GM23338 (cell line): ENCODE results near the gene SLC39A11. TPM values are rescaled to one million over a fixed set of nuclear protein-coding genes. Genes with fewer than 3 reads are reported as not detected.

Experiments used
- ATAC-seq: fragments of 200-7000 bp; cut with Tn5 transposase; 3 replicates; pipeline ENCODE4 v1.9.1; 2020
- DNase-seq: peaks from one replicate; pipeline ENCODE4 v3.0.0-alpha.2; 2015; ENCODE audit warnings: low spot score
- H2AFZ ChIP-seq: fragments of 200-600 bp; sonication (generic); 2 replicates; pipeline ENCODE4 v1.8.0; 2016; ENCODE audit warnings: antibody characterized with exemption, mild to moderate bottlenecking, moderate library complexity
- H3F3A ChIP-seq: fragments of 200-600 bp; sonication (generic); replicated peaks from 2 replicates; pipeline ENCODE4 v1.8.0; 2017; ENCODE audit warnings: antibody characterized with exemption, mixed run types, low read depth
- H3K27ac ChIP-seq: fragments of 200-600 bp; sonication (generic); 2 replicates; pipeline ENCODE4 v1.6.1; 2016; ENCODE audit warnings: low read depth
- H3K27me3 ChIP-seq: fragments of 200-600 bp; sonication (generic); 2 replicates; pipeline ENCODE4 v1.8.0; 2016; ENCODE audit warnings: mild to moderate bottlenecking, mixed run types, moderate library complexity; ENCODE audit not compliant: insufficient read depth
- H3K36me3 ChIP-seq: fragments of 200-600 bp; sonication (generic); 2 replicates; pipeline ENCODE4 v1.8.0; 2016; ENCODE audit warnings: mild to moderate bottlenecking; ENCODE audit not compliant: insufficient read depth
- H3K4me1 ChIP-seq: fragments of 200-600 bp; sonication (generic); 2 replicates; pipeline ENCODE4 v1.8.0; 2016; ENCODE audit warnings: mild to moderate bottlenecking, moderate library complexity; ENCODE audit not compliant: insufficient read depth
- H3K4me2 ChIP-seq: fragments of 200-600 bp; sonication (generic); 2 replicates; pipeline ENCODE4 v1.7.1; 2017; ENCODE audit warnings: mixed run types
- H3K4me3 ChIP-seq: fragments of 200-600 bp; sonication (generic); 2 replicates; pipeline ENCODE4 v1.6.1; 2016; ENCODE audit warnings: mixed run types
- H3K79me2 ChIP-seq: fragments of 200-600 bp; sonication (generic); replicated peaks from 2 replicates; pipeline ENCODE4 v1.8.0; 2017; ENCODE audit warnings: mild to moderate bottlenecking; ENCODE audit not compliant: insufficient read depth
- H3K9me2 ChIP-seq: fragments of 200-600 bp; sonication (generic); 2 replicates; pipeline ENCODE4 v1.8.0; 2017; ENCODE audit not compliant: insufficient read depth
- H4K20me1 ChIP-seq: fragments of 200-600 bp; sonication (generic); replicated peaks from 2 replicates; pipeline ENCODE4 v1.8.0; 2017; ENCODE audit warnings: mild to moderate bottlenecking; ENCODE audit not compliant: insufficient read depth
- H3K27ac Mint-ChIP-seq: 2 replicates; pipeline ENCODE4 v1.8.0; 2020; ENCODE audit warnings: inconsistent platforms, mild to moderate bottlenecking, moderate library complexity, mixed read lengths
- H3K27me3 Mint-ChIP-seq: 3 replicates; pipeline ENCODE4 v1.8.0; 2022; ENCODE audit warnings: low read depth, mild to moderate bottlenecking, moderate library complexity, mixed read lengths, inconsistent platforms; ENCODE audit not compliant: insufficient read depth, poor library complexity
- H3K36me3 Mint-ChIP-seq: 3 replicates; pipeline ENCODE4 v1.8.0; 2021; ENCODE audit warnings: low read depth, mild to moderate bottlenecking, inconsistent platforms, moderate library complexity, mixed read lengths
- H3K4me1 Mint-ChIP-seq: 3 replicates; pipeline ENCODE4 v1.8.0; 2020; ENCODE audit warnings: mild to moderate bottlenecking, inconsistent platforms, mixed read lengths
- H3K4me3 Mint-ChIP-seq: 3 replicates; pipeline ENCODE4 v1.8.0; 2021; ENCODE audit warnings: moderate library complexity, mild to moderate bottlenecking, inconsistent platforms, mixed read lengths
- H3K9me3 Mint-ChIP-seq: 3 replicates; pipeline ENCODE4 v1.8.0; 2020; ENCODE audit warnings: moderate library complexity, mild to moderate bottlenecking, inconsistent platforms, mixed read lengths
- CREB1 ChIP-seq: fragments of 250-450 bp; sonication (Bioruptor Pico); IDR thresholded peaks from 2 replicates; pipeline ENCODE4 v1.5.0; 2020; ENCODE audit warnings: low read depth, mild to moderate bottlenecking, moderate library complexity
- CTCF ChIP-seq, 2 experiments: fragments of 200-600 bp in 1 of 2; sonication (generic) in 1 of 2; conservative IDR thresholded peaks; 2 replicates each; pipeline versions ENCODE4 v1.5.1 to v1.6.1; 2016 to 2017; ENCODE audit warnings: antibody characterized with exemption in 2 of 2, low read depth in 2 of 2, mild to moderate bottlenecking in 2 of 2, moderate library complexity in 1 of 2
- EZH2 ChIP-seq: fragments of 200-600 bp; sonication (generic); IDR thresholded peaks from one replicate; pipeline ENCODE4 v1.8.0; 2017; ENCODE audit warnings: antibody characterized with exemption, mild to moderate bottlenecking, low read depth; ENCODE audit not compliant: unreplicated experiment
- EZH2phosphoT487 ChIP-seq: fragments of 200-600 bp; sonication (generic); IDR thresholded peaks from one replicate; pipeline ENCODE4 v1.8.1; 2018; ENCODE audit warnings: antibody characterized with exemption; ENCODE audit not compliant: unreplicated experiment
- JUNB ChIP-seq: IDR thresholded peaks from one replicate; pipeline ENCODE4 v1.6.1; 2016; ENCODE audit warnings: antibody characterized with exemption; ENCODE audit not compliant: unreplicated experiment
- POLR2AphosphoS5 ChIP-seq: IDR thresholded peaks from 2 replicates; pipeline ENCODE4 v1.6.1; 2016; ENCODE audit warnings: antibody characterized with exemption, low read depth
- REST ChIP-seq: IDR thresholded peaks from one replicate; pipeline ENCODE4 v1.6.1; 2018; ENCODE audit warnings: antibody characterized with exemption; ENCODE audit not compliant: unreplicated experiment
- ZNF114 ChIP-seq: fragments of 250-450 bp; sonication (Bioruptor Pico); IDR thresholded peaks from 2 replicates; pipeline ENCODE4 v1.5.0; 2020; ENCODE audit warnings: mild to moderate bottlenecking, moderate library complexity
- ZNF331 ChIP-seq: fragments of 250-450 bp; sonication (Bioruptor Pico); IDR thresholded peaks from 2 replicates; pipeline ENCODE4 v1.5.0; 2020; ENCODE audit warnings: low read depth, mild to moderate bottlenecking, moderate library complexity
- polyA plus RNA-seq: library from polyadenylated mRNA; unstranded; fragments of >200 nt; fragmentation: Nextera tagmentation; extraction: Ambion mirVana; gene quantifications from 2 replicates; pipeline ENCODE4 v1.2.1, GENCODE V29; 2016
- total RNA-seq: library from RNA; depleted of rRNA; stranded (reverse); fragments of >200 nt; shearing (Covaris generic); gene quantifications from 2 replicates; pipeline ENCODE4 v1.2.3, GENCODE V29; 2014
- TF ChIP-seq, protein P1 (sequence below): IDR thresholded peaks from 2 replicates; pipeline ENCODE4 v1.6.1; 2016; ENCODE audit warnings: antibody characterized with exemption

The SLC39A11 gene
- total and polyA plus RNA-seq, 2 experiments from 2014 or later, result 10.8 to 18.1 TPM

- TF ChIP-seq ZNF331 (CRISPR knock-in tag) (no peak), CREB1 (no peak), JUNB (no peak), CTCF (conservative IDR thresholded peaks at IDR 0.05; ENCODE audit: low read depth in 2 of 2) (no peak), REST (no peak), EZH2phosphoT487 (no peak), POLR2AphosphoS5 (no peak)
These were observed 368.2 kb downstream of the SLC39A11 start (continued) for GRCh38 chr17:72724267-72724666.

GRCh38 chr17:72723711-72724110, 368.8 kb downstream of the SLC39A11 start:
- Histone ChIP-seq H3K27ac (no peak overlapping the region), H4K20me1 (no peaks in the 10 kb centered on the region), H2AFZ (no peak overlapping the region), H3K4me3 (no peak overlapping the region), H3K36me3 (no peaks in the 10 kb centered on the region), H3K9me2 (no peaks in the 10 kb centered on the region), H3K4me2 (no peak overlapping the region), H3K27me3 (no peaks in the 10 kb centered on the region), H3K4me1 (peaks cover 24% of the 10 kb centered on the region), H3K79me2 (no peaks in the 10 kb centered on the region), H3F3A (no peaks in the 10 kb centered on the region)
- no peak for TF ChIP-seq EZH2
- no peak overlapping the region for H3K27ac Mint-ChIP-seq
- DNase-seq (no peak), ATAC-seq (no peak)
- peaks cover 10% of the 10 kb centered on the region for H3K27me3 Mint-ChIP-seq
- H3K36me3 Mint-ChIP-seq, result no peaks in the 10 kb centered on the region
- H3K9me3 Mint-ChIP-seq, result no peaks in the 10 kb centered on the region
- no peak overlapping the region for H3K4me3 Mint-ChIP-seq
- peaks cover 41% of the 10 kb centered on the region for H3K4me1 Mint-ChIP-seq

DNA sequence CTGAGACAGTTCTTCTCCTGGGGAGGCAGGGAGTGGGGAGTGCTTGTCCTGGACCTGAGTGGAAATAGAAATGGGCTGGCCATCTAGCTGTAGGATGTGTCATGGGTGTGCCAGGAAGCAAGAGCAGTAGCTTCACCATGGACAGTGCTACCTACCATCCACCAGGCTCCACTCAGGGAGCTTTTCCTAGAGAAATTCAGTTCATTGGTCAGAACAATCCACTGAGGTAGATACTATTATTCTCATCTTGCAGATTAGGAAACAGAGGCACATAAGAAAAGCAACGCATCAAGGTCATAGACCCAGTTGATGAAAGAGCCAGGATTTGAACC, 372.0 kb downstream of the SLC39A11 start:
- Mint-ChIP-seq H3K27ac (no peak overlapping the region), H3K9me3 (no peaks in the 10 kb centered on the region), H3K4me1 (peaks cover 38% of the 10 kb centered on the region), H3K36me3 (no peaks in the 10 kb centered on the region), H3K27me3 (peaks cover 11% of the 10 kb centered on the region), H3K4me3 (no peak overlapping the region)
- TF ChIP-seq, protein P1, sequence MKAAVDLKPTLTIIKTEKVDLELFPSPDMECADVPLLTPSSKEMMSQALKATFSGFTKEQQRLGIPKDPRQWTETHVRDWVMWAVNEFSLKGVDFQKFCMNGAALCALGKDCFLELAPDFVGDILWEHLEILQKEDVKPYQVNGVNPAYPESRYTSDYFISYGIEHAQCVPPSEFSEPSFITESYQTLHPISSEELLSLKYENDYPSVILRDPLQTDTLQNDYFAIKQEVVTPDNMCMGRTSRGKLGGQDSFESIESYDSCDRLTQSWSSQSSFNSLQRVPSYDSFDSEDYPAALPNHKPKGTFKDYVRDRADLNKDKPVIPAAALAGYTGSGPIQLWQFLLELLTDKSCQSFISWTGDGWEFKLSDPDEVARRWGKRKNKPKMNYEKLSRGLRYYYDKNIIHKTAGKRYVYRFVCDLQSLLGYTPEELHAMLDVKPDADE, result no peak
- TF ChIP-seq REST (no peak), ZNF114 (no peak)
- no peaks in the 10 kb centered on the region for H3K27me3 ChIP-seq
- H3K36me3 ChIP-seq, result no peaks in the 10 kb centered on the region
- no peak for DNase-seq
- no peak for ATAC-seq
- no peaks in the 10 kb centered on the region for H4K20me1 ChIP-seq
- H3K4me2 ChIP-seq, result no peak overlapping the region
- H3K27ac ChIP-seq, result no peak overlapping the region
- no peaks in the 10 kb centered on the region for H3K9me2 ChIP-seq
- H3F3A ChIP-seq, result no peaks in the 10 kb centered on the region
- no peaks in the 10 kb centered on the region for H3K79me2 ChIP-seq
- no peak overlapping the region for H2AFZ ChIP-seq
- H3K4me3 ChIP-seq, result no peak overlapping the region
- H3K4me1 ChIP-seq, result peaks cover 24% of the 10 kb centered on the region
